H7 (cell line): ENCODE measurements around the gene SELPLG. TPM values are rescaled to one million over a fixed set of nuclear protein-coding genes. Genes with fewer than 3 reads are reported as not detected.
"Not testable (repeated sequence)": the region's sequence is repeated elsewhere in the genome, so short reads cannot be mapped to it uniquely, and the experiment has no call there.

Source experiments
- DNase-seq: peaks from one replicate; pipeline ENCODE4 v3.0.0; 2012
- H3K27me3 ChIP-seq: 2 replicates; pipeline ENCODE4 v1.6.0; 2011; ENCODE audit warnings: mild to moderate bottlenecking, low read length; ENCODE audit not compliant: control insufficient read depth, insufficient read depth
- H3K36me3 ChIP-seq: replicated peaks from 2 replicates; pipeline ENCODE4 v1.5.1; 2011; ENCODE audit warnings: low read length; ENCODE audit not compliant: control insufficient read depth, insufficient read depth
- H3K4me3 ChIP-seq: 2 replicates; pipeline ENCODE4 v1.5.1; 2011; ENCODE audit warnings: low read depth, mild to moderate bottlenecking, control low read depth, low read length, moderate library complexity; ENCODE audit not compliant: insufficient read depth
- total RNA-seq: library from RNA; depleted of rRNA; stranded (reverse); fragments of >200 nt; shearing (Covaris generic); gene quantifications from 2 replicates; pipeline ENCODE4 v1.2.3, GENCODE V29; 2014

The SELPLG gene
- total RNA-seq, 1 experiment from 2014 or later = 0.10 TPM

DNA sequence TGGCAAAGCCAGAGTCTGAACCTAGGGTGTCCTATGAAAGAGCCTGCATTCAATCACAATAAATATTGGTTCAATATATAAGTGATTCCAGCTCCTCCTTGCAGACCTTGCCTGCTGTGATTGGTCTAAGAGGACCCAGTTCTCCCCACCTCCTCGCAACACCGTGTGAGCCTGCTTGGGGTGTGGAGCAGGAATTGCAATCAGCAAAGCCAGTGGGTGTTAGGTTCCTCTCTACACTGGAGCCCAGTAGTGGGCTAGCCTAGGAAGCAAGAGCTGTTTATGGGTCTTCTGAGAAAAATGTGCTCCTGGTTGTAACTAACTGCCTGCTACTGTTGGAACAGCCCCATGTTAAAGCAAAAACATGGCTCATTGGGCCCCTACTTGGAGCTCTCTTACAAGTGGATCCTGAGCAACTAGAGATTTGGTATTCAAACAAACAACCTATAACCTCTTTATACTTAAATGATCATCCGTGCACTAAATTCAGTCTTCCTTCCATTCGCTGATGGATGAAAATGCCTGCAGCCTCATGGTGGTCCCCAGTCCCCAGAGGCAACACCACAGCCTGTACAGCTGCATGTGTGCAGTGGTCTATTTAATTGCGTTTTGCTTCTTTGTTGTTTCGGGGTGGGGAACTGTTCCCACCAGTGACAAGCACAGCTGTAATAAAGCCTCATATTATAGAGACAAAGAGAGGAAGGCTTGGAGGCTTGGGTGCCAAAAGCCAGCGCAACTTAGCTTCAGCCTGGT lies 3.7 kb upstream of the SELPLG start:
- no peaks in the 10 kb centered on the region for H3K27me3 ChIP-seq
- H3K4me3 ChIP-seq = no peak overlapping the region
- DNase-seq = no peak
- H3K36me3 ChIP-seq = no peaks in the 10 kb centered on the region; the same call in 1 of the 2 replicates

DNA sequence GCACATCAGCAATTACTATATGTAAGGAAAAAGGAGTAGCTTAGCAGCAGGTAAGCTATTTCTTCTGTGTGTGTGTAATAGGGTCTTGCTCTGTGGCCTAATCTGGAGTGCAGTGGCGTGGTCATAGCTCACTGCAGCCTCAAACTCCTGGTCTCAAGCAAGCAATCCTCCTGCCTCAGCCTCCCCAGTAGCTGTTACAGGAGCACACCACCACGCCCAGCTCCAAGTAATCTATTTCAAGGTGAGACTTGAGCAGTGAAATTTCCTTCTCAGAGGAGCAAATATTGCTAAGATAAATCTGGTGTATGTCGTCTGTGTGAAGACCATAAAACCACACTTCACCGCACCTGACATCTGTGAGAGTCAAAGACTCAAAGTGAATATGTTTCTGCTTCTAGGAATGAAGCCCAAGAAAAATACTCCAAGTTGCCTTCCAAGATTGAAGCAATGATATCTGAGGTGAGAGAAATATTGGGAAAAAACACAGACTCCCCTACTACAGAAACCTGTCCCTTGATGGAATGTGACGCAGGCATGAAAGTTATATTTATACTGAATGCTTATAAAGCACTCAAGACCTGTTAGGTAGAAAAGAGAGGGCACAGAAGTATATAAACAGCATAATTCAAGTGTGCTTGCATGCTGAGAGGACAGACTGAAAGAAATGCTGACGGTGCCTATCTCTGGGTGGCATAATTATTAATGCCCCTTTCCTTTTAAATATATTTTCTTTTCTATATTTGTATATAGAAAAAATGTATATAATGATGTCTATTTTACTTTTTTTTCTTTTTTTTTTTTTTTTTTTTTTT lies 2.5 kb upstream of the SELPLG start:
- DNase-seq = no peak
- no peaks in the 10 kb centered on the region for H3K36me3 ChIP-seq
- no peak overlapping the region for H3K4me3 ChIP-seq
- no peaks in the 10 kb centered on the region for H3K27me3 ChIP-seq

DNA sequence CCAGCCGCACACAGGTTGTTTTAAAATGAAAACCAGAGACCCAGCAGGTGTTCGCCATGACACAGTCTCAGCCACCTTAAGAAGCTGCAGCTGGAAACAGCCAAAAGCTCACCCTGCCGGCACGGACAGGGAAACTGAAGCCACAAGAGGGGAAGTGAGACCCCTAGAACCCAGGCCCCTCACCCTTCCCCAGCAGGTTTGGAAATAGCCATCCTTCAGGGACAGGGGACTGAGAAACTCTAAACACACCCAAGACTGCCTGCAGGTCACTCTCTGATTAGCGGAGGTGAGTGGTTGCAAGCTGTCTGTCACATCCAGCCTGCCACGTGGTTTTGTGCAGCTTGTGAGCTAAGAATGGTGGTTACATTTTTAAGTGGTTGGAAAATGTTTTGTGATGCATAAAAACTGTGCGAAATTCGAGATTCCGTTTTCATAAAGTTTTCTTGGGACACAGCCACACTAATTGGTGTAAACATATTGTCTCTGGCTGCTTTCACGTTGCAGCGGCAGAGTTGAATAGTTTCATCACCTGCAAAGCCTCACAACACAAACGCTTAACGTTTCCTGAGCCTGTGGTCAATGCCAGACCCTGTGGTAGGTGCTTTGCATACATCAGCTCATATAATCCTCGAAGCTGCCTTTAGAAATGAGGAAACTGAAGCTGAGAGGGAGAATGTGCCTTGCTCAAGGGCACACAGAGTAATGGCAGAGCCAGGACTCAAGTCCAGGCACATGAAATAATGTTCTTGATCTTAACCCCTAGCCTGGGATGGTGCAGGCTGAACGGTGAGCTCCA lies 1.7 kb upstream of the SELPLG start:
- H3K27me3 ChIP-seq = no peaks in the 10 kb centered on the region
- no peak overlapping the region for H3K4me3 ChIP-seq
- H3K36me3 ChIP-seq = no peaks in the 10 kb centered on the region
- DNase-seq = peak; percentile 57

DNA sequence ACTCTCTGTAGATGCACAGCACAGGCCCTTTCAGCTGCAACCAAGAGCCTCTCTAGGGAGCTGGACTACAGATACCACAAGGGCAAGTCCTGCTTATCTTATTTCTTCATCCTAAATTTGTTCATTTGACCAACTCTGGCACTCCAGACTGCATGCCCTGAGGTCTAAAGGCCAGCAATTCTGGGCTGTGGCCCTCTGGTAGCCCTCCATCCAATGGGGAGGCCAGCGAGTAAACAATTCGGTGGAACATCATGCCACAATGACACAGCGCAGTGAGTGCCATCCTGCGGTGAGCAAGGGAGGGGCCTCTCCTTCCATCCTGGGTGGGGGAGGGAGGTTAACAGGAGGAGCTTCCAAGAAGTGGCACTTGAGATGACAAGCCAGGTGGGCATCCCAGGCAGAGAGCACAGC lies 652 bp upstream of the SELPLG start:
- peak; percentile 74 for DNase-seq
- Histone ChIP-seq H3K4me3 (no peak overlapping the region), H3K36me3 (no peaks in the 10 kb centered on the region), H3K27me3 (no peaks in the 10 kb centered on the region)

DNA sequence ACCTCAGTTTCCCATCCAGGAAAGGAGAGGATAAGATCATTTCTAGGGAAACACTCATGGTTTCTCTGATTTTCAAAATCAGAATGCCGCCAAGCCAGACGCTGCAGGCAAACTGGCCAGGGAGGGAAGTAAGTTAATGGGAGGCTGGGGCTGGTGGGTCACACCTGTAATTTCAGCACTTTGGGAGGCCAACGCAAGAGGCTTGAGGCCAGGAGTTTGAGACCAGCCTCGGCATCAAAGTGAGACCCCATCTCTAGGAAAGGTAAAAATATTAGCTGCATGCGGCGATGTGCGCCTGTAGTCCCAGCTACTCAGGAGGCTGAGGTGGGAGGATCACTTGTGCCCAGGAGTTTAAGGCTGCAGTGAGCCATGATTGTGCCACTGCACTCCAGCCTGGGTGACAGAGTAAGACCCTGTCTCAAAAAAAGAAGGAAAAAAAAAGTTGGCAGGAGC lies 587 bp downstream of the SELPLG start:
- H3K27me3 ChIP-seq = no peaks in the 10 kb centered on the region
- peak; percentile 20 for DNase-seq
- no peaks in the 10 kb centered on the region for H3K36me3 ChIP-seq
- no peak overlapping the region for H3K4me3 ChIP-seq

DNA sequence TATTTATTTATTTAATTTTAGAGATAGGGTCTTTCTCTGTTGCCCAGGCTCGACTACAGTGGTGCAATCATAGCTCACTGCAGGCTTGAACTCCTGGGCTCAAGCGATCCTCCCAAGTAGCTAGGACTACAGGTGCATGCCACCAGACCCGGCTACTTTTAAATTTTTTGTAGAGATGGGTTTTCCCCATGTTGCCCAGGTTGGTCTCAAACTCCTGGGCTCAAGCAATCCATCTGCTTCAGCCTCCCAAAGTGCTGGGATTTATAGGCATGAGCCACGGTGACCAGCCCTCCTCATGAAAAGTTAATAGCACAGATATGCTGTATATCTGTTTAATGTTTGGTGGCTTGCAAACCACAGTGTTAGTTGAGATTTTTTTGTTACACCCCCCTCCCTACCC lies 2.4 kb downstream of the SELPLG start:
- not testable (repeated sequence) for H3K27me3 ChIP-seq, H3K4me3 ChIP-seq, DNase-seq, H3K36me3 ChIP-seq

DNA sequence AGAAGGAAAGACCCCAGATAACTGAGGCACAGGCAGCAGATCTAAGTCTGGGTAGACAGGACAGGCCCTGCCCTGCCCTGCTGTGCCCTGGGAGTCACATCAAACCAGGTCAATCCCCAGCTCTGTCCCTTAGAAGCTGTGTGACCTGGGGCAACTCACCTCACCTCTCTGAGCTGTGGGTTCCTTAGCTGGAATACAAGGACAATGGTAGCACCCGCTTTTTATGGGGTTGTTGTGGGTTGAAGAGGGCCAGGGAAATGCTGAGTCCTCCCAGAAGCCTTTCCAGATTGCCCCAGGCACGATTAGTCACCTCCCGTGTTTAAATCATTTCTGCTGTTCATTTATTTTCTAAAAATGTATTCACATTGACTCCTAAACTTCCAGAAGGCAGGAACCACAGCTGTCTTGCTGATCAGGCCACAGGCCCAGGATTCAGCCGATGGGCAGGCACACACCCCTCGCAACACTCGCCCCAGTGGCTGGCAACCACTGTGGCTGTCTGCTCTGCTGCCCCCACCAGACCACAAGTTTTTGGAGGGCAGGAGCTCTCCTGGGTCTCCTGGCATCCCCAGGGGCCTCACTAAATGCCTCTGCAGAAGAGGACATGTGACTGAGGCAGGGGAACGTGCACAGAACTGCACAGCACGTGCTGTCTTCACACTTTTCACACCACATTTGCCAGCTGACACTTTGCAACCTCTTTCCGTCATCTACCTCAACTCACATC lies 3.0 kb downstream of the SELPLG start:
- Histone ChIP-seq H3K27me3 (no peaks in the 10 kb centered on the region), H3K4me3 (no peak overlapping the region), H3K36me3 (no peaks in the 10 kb centered on the region)
- DNase-seq = no peak

DNA sequence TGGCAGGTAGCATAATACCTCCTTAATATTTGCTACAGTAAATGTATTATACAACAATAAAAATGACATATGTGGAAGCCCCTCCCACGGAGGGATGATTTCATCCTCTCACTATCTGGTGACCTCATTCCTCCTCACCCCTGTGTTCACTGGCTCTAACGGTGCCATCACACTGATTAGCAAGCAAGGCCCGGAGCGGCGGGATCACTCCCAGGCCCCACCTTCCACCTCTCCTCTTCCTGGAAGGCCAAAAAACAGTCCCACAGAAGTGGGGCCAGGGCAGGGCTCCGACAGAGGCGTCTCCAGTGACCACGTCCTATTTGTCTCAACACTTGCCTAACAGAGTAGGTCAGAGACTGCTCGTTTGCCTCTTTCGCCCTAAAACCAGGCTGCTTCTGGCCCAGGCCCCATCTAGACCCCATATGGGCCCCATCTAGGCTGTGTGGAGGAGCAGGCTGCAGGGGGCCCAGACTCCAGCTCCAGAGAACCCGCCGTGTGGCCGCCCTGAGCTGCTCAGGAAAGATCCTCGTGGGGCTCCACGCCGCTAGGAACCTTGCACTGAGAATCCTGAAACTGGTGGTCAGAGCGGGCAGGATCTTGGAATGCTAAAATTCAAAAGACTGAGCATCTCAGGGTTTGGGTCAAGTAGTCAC lies 3.7 kb downstream of the SELPLG start:
- Histone ChIP-seq H3K27me3 (no peaks in the 10 kb centered on the region), H3K4me3 (no peak overlapping the region), H3K36me3 (no peaks in the 10 kb centered on the region; the same call in 1 of the 2 replicates)
- DNase-seq = peak; percentile 50

DNA sequence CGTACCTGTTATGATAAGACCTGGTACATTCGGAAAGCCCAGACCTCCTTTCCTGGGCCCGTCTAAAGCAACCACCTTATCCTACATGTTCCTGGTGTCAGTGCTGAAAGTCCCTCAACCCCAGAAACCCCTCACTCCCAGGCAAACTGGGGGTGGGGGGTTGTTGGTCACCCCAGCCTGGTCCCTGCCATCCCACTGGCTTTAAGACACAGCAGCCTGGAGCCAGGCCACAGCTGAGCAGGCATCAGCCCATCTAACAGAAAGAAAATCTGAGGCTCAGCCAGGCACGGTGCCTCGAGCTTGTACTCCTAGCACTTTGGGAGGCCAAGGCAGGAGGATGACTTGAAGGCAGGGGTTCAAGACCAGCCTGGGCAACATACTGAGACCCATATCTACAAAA lies 4.5 kb downstream of the SELPLG start:
- no peak for DNase-seq
- Histone ChIP-seq H3K36me3 (no peaks in the 10 kb centered on the region; the same call in 1 of the 2 replicates), H3K27me3 (no peaks in the 10 kb centered on the region), H3K4me3 (no peak overlapping the region)

DNA sequence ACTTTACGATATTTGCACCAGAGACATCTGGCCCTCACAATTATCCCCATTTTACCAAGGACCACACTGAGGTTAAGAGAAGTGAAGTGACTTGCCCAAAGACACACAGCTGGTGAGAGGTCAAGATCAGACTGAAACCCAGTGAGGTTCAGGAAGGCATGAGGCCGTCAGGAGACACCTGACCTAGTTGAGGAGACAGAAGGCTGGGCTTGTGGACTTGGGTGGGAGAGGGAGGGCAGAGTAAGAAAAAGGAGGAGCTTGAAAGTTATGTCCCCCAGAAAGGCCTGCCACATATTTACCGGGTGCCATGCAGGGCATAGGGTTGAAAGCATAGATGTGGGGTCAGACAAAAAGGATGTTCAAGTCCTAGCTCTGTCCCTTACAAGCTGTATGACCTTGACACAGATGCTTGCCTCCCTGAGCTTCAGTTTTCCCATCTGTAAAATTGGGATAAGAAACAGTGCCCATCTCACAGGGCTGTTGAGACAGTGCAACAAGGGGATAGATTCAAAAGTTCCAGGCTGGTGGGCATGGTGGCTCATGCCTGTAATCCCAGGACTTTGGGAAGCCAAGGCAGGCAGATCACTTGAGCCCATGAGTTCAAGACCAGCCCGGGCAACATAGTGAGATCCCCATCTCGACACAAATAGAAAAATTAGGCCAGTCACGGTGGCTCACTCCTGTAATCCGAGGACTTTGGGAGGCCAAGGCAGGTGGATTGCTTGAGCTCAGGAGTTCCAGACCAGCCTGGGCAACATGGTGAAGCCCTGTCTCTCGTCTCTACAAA lies 6.4 kb downstream of the SELPLG start:
- no peak for DNase-seq
- no peaks in the 10 kb centered on the region for H3K27me3 ChIP-seq
- H3K36me3 ChIP-seq = no peaks in the 10 kb centered on the region; the same call in 1 of the 2 replicates
- H3K4me3 ChIP-seq = no peak overlapping the region

DNA sequence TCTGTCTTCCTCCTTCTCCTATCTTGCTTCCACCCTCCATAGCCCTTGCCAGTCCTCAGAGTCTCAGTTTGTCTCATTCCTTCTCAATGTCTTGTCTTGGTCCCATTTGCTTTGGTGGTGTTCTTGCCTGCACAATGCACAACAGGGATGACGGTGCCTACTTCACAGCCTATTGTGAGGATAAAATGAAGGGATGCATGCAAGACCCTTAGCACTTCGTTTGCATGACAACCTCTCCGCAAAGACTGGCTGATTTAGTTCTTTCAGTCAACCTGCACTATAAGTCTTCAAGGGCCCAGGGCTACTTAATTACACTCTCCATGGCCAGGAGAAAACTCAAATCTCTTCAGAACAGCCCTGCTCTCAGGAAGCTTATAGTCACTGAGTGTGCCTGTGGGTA lies 8.5 kb downstream of the SELPLG start:
- Histone ChIP-seq H3K27me3 (no peaks in the 10 kb centered on the region), H3K4me3 (no peak overlapping the region), H3K36me3 (no peaks in the 10 kb centered on the region; the same call in 1 of the 2 replicates)
- DNase-seq = no peak

DNA sequence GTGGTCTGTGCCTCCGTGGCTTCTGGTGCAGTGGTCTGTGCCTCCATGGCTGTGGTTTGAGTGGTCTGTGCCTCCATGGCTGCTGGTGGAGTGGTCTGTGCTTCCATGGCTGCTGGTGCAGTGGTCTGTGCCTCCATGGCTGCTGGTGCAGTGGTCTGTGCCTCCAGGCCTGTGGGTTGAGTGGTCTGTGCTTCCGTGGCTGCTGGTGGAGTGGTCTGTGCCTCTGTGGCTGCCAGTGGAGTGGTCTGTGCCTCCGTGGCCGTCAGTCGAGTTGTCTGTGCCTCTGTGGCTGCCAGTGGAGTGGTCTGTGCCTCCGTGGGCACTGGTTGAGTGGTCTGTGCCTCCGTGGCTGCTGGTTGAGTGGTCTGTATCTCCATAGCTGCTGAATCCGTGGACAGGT lies 10.1 kb downstream of the SELPLG start:
- no peak overlapping the region for H3K4me3 ChIP-seq
- no peaks in the 10 kb centered on the region; the same call in 1 of the 2 replicates for H3K36me3 ChIP-seq
- H3K27me3 ChIP-seq = no peaks in the 10 kb centered on the region
- no peak for DNase-seq

DNA sequence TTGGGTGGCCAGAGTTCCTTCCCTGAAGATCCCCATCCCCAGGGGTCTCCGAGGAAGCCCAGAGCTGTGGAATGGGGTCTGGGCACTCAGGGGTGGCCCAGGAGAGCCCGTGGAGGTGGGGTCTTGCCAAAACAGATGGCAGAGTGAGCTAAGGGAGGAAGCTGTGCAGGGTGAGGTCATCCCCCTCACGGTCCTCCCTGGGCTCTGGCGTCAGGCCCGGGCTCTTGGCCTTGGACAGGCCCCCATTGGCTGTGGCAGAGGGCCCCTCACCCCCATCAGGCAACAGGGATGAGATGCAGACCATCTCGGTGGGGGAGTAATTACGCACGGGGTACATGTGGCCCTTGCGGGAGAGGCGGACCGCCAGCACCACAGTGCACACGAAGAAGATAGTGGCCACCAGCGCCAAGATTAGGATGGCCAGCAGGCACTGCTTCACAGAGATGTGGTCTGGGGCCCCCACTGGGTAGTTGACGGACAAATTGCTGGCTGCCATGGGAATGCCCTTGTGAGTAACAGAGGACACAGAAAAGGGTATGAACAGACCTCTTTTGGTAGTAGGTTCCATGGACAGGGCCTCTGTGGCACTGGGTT lies 10.7 kb downstream of the SELPLG start:
- no peak for DNase-seq
- Histone ChIP-seq H3K4me3 (no peak overlapping the region), H3K27me3 (no peaks in the 10 kb centered on the region), H3K36me3 (no peaks in the 10 kb centered on the region; the same call in 1 of the 2 replicates)
